A549 (cell line): ENCODE results near the gene P2RX4.

Experiments used
- CHD4 ChIP-seq: fragments of 200-600 bp; sonication (generic); IDR thresholded peaks from 2 replicates; pipeline ENCODE4 v1.6.1; 2016; ENCODE audit warnings: antibody characterized with exemption, mild to moderate bottlenecking, borderline replicate concordance
- GATA3 ChIP-seq: IDR thresholded peaks from 2 replicates; pipeline ENCODE4 v1.6.1; 2012; ENCODE audit warnings: borderline replicate concordance
- POLR2A ChIP-seq: IDR thresholded peaks from 2 replicates; pipeline ENCODE4 v1.6.1; 2012; ENCODE audit warnings: mild to moderate bottlenecking, low read length
- RAD21 ChIP-seq, 2 experiments: fragments of >200 bp in 1 of 2; sonication (Bioruptor Twin) in 1 of 2; formaldehyde crosslinking in 1 of 2; IDR thresholded peaks in 1 of 2; conservative IDR thresholded peaks in 1 of 2; 2 replicates in 1 of 2; 3 replicates in 1 of 2; pipeline ENCODE4 v1.6.1; 2012 to 2018; ENCODE audit warnings: inconsistent platforms in 1 of 2
- SMC3 ChIP-seq: fragments of >200 bp; sonication (Bioruptor Twin); formaldehyde crosslinking; IDR thresholded peaks from 3 replicates; pipeline ENCODE4 v1.6.1; 2018; ENCODE audit warnings: inconsistent platforms
- TF ChIP-seq, protein P1 (sequence below): fragments of >200 bp; sonication (Bioruptor Twin); formaldehyde crosslinking; IDR thresholded peaks from 3 replicates; pipeline ENCODE4 v1.5.1; 2016
- TF ChIP-seq, protein P2 (sequence below): fragments of 200-600 bp; sonication (generic); IDR thresholded peaks from 2 replicates; pipeline ENCODE4 v1.6.1; 2016; ENCODE audit warnings: antibody characterized with exemption, mild to moderate bottlenecking, moderate library complexity
- TF ChIP-seq, protein P3 (sequence below): IDR thresholded peaks from 2 replicates; pipeline ENCODE4 v1.6.1; 2012
- TF ChIP-seq, protein P4 (sequence below): IDR thresholded peaks from 2 replicates; pipeline ENCODE4 v1.6.1; 2012
- TF ChIP-seq, protein P5 (sequence below): fragments of 250-450 bp; sonication (Bioruptor Pico); IDR thresholded peaks from 2 replicates; pipeline ENCODE4 v1.5.0; 2021; ENCODE audit warnings: mild to moderate bottlenecking, moderate library complexity, borderline replicate concordance
- TF ChIP-seq, protein P6 (sequence below): fragments of >200 bp; sonication (Bioruptor Twin); formaldehyde crosslinking; IDR thresholded peaks from 2 replicates; pipeline ENCODE4 v1.6.1; 2016

DNA sequence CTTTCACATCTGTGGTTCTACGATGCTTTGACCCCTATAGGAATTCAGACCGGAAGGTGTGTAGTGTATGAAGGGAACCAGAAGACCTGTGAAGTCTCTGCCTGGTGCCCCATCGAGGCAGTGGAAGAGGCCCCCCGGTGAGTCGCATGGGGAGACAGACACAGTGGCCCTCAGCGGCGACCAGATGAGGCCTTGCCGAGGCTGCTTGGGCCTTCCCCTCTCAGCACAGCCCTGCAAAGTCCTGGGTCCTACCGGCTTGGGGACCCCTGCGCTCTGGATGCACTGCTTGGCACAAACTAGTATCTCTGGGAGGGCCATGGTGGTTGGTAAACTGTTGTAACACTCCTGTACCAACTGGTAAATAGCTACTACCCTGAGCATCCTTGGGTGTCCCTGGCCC lies 47.5 kb upstream of the P2RX4 start:
- TF ChIP-seq GATA3 = no peak
- TF ChIP-seq, protein P1, sequence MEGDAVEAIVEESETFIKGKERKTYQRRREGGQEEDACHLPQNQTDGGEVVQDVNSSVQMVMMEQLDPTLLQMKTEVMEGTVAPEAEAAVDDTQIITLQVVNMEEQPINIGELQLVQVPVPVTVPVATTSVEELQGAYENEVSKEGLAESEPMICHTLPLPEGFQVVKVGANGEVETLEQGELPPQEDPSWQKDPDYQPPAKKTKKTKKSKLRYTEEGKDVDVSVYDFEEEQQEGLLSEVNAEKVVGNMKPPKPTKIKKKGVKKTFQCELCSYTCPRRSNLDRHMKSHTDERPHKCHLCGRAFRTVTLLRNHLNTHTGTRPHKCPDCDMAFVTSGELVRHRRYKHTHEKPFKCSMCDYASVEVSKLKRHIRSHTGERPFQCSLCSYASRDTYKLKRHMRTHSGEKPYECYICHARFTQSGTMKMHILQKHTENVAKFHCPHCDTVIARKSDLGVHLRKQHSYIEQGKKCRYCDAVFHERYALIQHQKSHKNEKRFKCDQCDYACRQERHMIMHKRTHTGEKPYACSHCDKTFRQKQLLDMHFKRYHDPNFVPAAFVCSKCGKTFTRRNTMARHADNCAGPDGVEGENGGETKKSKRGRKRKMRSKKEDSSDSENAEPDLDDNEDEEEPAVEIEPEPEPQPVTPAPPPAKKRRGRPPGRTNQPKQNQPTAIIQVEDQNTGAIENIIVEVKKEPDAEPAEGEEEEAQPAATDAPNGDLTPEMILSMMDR = no peak
- TF ChIP-seq POLR2A = no peak
- TF ChIP-seq, protein P2, sequence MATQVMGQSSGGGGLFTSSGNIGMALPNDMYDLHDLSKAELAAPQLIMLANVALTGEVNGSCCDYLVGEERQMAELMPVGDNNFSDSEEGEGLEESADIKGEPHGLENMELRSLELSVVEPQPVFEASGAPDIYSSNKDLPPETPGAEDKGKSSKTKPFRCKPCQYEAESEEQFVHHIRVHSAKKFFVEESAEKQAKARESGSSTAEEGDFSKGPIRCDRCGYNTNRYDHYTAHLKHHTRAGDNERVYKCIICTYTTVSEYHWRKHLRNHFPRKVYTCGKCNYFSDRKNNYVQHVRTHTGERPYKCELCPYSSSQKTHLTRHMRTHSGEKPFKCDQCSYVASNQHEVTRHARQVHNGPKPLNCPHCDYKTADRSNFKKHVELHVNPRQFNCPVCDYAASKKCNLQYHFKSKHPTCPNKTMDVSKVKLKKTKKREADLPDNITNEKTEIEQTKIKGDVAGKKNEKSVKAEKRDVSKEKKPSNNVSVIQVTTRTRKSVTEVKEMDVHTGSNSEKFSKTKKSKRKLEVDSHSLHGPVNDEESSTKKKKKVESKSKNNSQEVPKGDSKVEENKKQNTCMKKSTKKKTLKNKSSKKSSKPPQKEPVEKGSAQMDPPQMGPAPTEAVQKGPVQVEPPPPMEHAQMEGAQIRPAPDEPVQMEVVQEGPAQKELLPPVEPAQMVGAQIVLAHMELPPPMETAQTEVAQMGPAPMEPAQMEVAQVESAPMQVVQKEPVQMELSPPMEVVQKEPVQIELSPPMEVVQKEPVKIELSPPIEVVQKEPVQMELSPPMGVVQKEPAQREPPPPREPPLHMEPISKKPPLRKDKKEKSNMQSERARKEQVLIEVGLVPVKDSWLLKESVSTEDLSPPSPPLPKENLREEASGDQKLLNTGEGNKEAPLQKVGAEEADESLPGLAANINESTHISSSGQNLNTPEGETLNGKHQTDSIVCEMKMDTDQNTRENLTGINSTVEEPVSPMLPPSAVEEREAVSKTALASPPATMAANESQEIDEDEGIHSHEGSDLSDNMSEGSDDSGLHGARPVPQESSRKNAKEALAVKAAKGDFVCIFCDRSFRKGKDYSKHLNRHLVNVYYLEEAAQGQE = no peak
- TF ChIP-seq, protein P3, sequence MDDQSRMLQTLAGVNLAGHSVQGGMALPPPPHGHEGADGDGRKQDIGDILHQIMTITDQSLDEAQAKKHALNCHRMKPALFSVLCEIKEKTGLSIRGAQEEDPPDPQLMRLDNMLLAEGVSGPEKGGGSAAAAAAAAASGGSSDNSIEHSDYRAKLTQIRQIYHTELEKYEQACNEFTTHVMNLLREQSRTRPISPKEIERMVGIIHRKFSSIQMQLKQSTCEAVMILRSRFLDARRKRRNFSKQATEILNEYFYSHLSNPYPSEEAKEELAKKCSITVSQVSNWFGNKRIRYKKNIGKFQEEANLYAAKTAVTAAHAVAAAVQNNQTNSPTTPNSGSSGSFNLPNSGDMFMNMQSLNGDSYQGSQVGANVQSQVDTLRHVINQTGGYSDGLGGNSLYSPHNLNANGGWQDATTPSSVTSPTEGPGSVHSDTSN = no peak
- no peak for TF ChIP-seq RAD21 (conservative IDR thresholded peaks at IDR 0.05 in 1 of 2, IDR thresholded peaks at IDR 0.05 in 1 of 2)
- no peak for TF ChIP-seq SMC3
- TF ChIP-seq, protein P4, sequence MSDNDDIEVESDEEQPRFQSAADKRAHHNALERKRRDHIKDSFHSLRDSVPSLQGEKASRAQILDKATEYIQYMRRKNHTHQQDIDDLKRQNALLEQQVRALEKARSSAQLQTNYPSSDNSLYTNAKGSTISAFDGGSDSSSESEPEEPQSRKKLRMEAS = no peak
- TF ChIP-seq, protein P5, sequence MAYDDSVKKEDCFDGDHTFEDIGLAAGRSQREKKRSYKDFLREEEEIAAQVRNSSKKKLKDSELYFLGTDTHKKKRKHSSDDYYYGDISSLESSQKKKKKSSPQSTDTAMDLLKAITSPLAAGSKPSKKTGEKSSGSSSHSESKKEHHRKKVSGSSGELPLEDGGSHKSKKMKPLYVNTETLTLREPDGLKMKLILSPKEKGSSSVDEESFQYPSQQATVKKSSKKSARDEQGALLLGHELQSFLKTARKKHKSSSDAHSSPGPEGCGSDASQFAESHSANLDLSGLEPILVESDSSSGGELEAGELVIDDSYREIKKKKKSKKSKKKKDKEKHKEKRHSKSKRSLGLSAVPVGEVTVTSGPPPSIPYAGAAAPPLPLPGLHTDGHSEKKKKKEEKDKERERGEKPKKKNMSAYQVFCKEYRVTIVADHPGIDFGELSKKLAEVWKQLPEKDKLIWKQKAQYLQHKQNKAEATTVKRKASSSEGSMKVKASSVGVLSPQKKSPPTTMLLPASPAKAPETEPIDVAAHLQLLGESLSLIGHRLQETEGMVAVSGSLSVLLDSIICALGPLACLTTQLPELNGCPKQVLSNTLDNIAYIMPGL (CRISPR knock-in tag) = no peak
- TF ChIP-seq CHD4 = no peak
- TF ChIP-seq, protein P6, sequence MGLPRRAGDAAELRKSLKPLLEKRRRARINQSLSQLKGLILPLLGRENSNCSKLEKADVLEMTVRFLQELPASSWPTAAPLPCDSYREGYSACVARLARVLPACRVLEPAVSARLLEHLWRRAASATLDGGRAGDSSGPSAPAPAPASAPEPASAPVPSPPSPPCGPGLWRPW = no peak
